Tibial nerve (tissue), 4 donors: ENCODE results near the gene SLC37A1.

Experiments
- CTCF ChIP-seq, 5 experiments: fragments of 200-600 bp in 3 of 5; fragments of 450-650 bp in 2 of 5; sonication (generic) in 3 of 5; IDR thresholded peaks; one replicate each; pipeline ENCODE4 v1.5.1; 2016 to 2019; ENCODE audit warnings: antibody characterized with exemption in 5 of 5, mild to moderate bottlenecking in 3 of 5, moderate library complexity in 2 of 5
- EP300 ChIP-seq, 2 donors: sonication (generic); formaldehyde crosslinking; IDR thresholded peaks; one replicate each; pipeline ENCODE4 v1.6.1; 2017; ENCODE audit warnings: antibody characterized with exemption in 2 of 2, mild to moderate bottlenecking in 1 of 2
- POLR2A ChIP-seq, 2 donors: fragments of 450-650 bp; IDR thresholded peaks; one replicate each; pipeline ENCODE4 v1.6.1; 2017; ENCODE audit warnings: antibody characterized with exemption in 2 of 2, mild to moderate bottlenecking in 2 of 2, moderate library complexity in 2 of 2

DNA sequence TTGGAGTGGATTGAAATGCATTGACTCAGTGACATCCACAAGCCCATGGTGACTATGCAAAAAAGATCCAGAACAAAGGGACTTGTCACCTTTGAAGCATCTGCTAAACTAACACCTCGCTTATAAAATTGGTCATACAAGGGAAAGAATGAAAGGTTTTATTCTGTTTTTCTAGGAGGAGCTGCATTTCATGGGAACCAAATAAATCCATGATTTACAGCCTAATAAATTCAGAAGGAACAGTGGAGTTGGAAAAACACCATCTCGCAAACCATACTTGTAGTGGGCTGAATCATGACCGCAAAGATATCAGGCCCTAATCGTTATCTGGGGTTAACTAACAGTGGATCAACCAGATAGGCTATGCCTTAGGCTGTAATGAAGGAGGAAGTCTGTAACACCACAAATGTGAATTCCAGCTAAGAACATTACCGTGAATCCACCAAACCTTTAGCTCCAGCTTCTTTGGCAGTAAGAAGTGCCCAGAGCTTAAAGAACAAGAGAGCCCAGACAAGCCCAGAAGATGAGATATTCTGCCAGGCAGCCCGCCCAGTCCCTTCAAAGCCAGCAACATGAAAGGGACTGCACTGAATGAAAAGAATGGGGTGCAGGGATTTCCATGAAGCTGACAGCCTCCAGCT, 45.0 kb upstream of the SLC37A1 start:
- TF ChIP-seq CTCF (IDR thresholded peaks at IDR 0.05) (no peak), POLR2A (IDR thresholded peaks at IDR 0.05) (no peak), EP300 (IDR thresholded peaks at IDR 0.05) (no peak)
